Endothelial cell of umbilical vein (primary cell): Measurements from ENCODE around the gene SLC38A6.

Experiments used
- GATA2 ChIP-seq: IDR thresholded peaks from 2 replicates; pipeline ENCODE4 v1.7.0; 2011; ENCODE audit warnings: low read depth, mild to moderate bottlenecking, moderate library complexity, mixed read lengths, low read length; ENCODE audit not compliant: insufficient read length, insufficient read depth
- POLR2A ChIP-seq: IDR thresholded peaks from 2 replicates; pipeline ENCODE4 v1.6.1; 2012; ENCODE audit warnings: low read depth, mild to moderate bottlenecking, control low read depth, low read length
- TF ChIP-seq, protein P1 (sequence below), 2 donors: IDR thresholded peaks; 1 replicate in 1 of 2; 2 replicates in 1 of 2; pipeline ENCODE4 v1.5.1; 2011; ENCODE audit warnings: low read length in 2 of 2, mild to moderate bottlenecking in 2 of 2, moderate library complexity in 2 of 2, control low read depth in 1 of 2, inconsistent platforms in 1 of 2, low read depth in 1 of 2; ENCODE audit not compliant: insufficient read depth in 1 of 2; ENCODE audit errors: extremely low read depth in 1 of 2
- TF ChIP-seq, protein P2 (sequence below): IDR thresholded peaks from 2 replicates; pipeline ENCODE4 v1.6.1; 2011; ENCODE audit not compliant: insufficient read depth, insufficient read length

DNA sequence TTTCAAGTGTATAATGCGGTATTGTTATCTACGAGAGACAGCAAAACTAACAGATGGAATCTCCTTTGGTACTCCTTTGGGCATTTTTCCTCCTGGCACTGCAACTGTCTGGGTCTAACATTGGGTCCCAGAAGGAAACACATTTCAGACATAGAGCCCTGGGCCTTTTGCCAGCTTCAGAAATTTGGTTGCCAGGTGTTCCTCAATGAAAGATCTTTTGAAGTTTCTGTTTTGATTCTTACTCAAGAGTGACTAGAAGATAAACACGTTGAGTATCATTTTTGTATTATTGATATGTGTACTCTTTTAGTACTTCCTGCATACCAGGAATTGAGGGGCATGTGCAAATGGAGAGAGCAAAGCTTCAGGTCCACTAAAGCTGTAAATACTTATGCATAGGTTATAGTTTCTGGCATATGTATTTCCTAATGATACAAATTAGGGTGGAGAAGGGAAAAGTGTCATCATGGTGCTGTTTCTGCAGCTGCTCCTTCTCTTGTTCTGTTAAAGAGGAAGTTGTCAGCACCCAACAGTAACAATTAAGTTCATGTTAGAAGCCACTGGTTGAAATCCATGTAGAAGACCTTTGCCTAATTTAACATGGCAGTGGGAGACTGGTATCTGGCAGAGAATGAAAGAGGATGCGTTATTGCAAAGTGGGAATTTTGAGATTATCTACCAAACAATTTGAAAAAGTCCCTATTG, 53.5 kb downstream of the SLC38A6 start:
- TF ChIP-seq GATA2 (no peak), POLR2A (no peak)
- TF ChIP-seq, protein P1, sequence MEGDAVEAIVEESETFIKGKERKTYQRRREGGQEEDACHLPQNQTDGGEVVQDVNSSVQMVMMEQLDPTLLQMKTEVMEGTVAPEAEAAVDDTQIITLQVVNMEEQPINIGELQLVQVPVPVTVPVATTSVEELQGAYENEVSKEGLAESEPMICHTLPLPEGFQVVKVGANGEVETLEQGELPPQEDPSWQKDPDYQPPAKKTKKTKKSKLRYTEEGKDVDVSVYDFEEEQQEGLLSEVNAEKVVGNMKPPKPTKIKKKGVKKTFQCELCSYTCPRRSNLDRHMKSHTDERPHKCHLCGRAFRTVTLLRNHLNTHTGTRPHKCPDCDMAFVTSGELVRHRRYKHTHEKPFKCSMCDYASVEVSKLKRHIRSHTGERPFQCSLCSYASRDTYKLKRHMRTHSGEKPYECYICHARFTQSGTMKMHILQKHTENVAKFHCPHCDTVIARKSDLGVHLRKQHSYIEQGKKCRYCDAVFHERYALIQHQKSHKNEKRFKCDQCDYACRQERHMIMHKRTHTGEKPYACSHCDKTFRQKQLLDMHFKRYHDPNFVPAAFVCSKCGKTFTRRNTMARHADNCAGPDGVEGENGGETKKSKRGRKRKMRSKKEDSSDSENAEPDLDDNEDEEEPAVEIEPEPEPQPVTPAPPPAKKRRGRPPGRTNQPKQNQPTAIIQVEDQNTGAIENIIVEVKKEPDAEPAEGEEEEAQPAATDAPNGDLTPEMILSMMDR (IDR thresholded peaks at IDR 0.05; ENCODE audit: extremely low read depth in 1 of 2, insufficient read depth in 1 of 2, low read depth in 1 of 2, low read length in 2 of 2) = no peak
- TF ChIP-seq, protein P2, sequence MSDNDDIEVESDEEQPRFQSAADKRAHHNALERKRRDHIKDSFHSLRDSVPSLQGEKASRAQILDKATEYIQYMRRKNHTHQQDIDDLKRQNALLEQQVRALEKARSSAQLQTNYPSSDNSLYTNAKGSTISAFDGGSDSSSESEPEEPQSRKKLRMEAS = no peak
